WTC11 (cell line): ENCODE measurements around the gene SGCB. TPM values are rescaled to one million over a fixed set of nuclear protein-coding genes. Genes with fewer than 3 reads are reported as not detected.

Source experiments
- ATAC-seq: fragments of 200-7000 bp; cut with Tn5 transposase; 2 replicates; pipeline ENCODE4 v1.10.0; 2021; ENCODE audit warnings: mild to moderate bottlenecking, moderate library complexity
- CTCF ChIA-PET: fragments of 300-600 bp; sonication (Branson Sonifier 250); formaldehyde crosslinking; loops from one replicate; lab custom pipeline; 2021; ENCODE audit warnings: antibody characterized with exemption; lab: Charles Lee
- POLR2A ChIA-PET: fragments of 350-600 bp; sonication (Branson Sonifier 250); formaldehyde crosslinking; loops from one replicate; lab custom pipeline; 2021; ENCODE audit warnings: antibody characterized with exemption; lab: Charles Lee
- DNase-seq: peaks from one replicate; pipeline ENCODE4 v3.0.0; 2021; ENCODE audit warnings: low spot score
- H3K27ac Mint-ChIP-seq: 2 replicates; pipeline ENCODE4 v1.8.0; 2021; ENCODE audit warnings: mixed read lengths
- H3K27me3 Mint-ChIP-seq: 2 replicates; pipeline ENCODE4 v1.8.0; 2021; ENCODE audit warnings: low read depth, mild to moderate bottlenecking, moderate library complexity, mixed read lengths
- H3K36me3 Mint-ChIP-seq: 2 replicates; pipeline ENCODE4 v1.8.0; 2021; ENCODE audit warnings: mixed read lengths
- H3K4me1 Mint-ChIP-seq: 2 replicates; pipeline ENCODE4 v1.8.0; 2022; ENCODE audit warnings: mixed read lengths
- H3K4me3 Mint-ChIP-seq: 2 replicates; pipeline ENCODE4 v1.8.0; 2021; ENCODE audit warnings: mild to moderate bottlenecking, moderate library complexity, mixed read lengths
- H3K9me3 Mint-ChIP-seq: 2 replicates; pipeline ENCODE4 v1.8.0; 2021; ENCODE audit warnings: mixed read lengths
- AFF4 ChIP-seq: sonication (generic); formaldehyde crosslinking; IDR thresholded peaks from 2 replicates; pipeline ENCODE4 v1.8.1; 2023; ENCODE audit warnings: mild to moderate bottlenecking, missing genetic modification reagents, borderline replicate concordance
- ATF2 ChIP-seq: sonication (generic); formaldehyde crosslinking; IDR thresholded peaks from 2 replicates; pipeline ENCODE4 v1.8.1; 2022; ENCODE audit warnings: low read depth, missing genetic modification reagents, borderline replicate concordance
- CREB1 ChIP-seq: sonication (generic); formaldehyde crosslinking; IDR thresholded peaks from 2 replicates; pipeline ENCODE4 v1.8.0; 2023; ENCODE audit warnings: mild to moderate bottlenecking, missing genetic modification reagents
- FOXK1 ChIP-seq: sonication (generic); formaldehyde crosslinking; IDR thresholded peaks from 2 replicates; pipeline ENCODE4 v1.8.0; 2022; ENCODE audit warnings: mild to moderate bottlenecking, moderate library complexity, missing genetic modification reagents
- GRHL2 ChIP-seq: fragments of 250-450 bp; sonication (Bioruptor Pico); IDR thresholded peaks from 2 replicates; pipeline ENCODE4 v1.8.0; 2022; ENCODE audit warnings: mild to moderate bottlenecking, moderate library complexity; ENCODE audit not compliant: insufficient replicate concordance, severe bottlenecking
- KAT7 ChIP-seq: sonication (generic); formaldehyde crosslinking; IDR thresholded peaks from 2 replicates; pipeline ENCODE4 v1.8.1; 2023; ENCODE audit warnings: missing genetic modification reagents, mild to moderate bottlenecking, borderline replicate concordance
- MYBL2 ChIP-seq: sonication (generic); formaldehyde crosslinking; IDR thresholded peaks from 2 replicates; pipeline ENCODE4 v1.8.1; 2023; ENCODE audit warnings: mild to moderate bottlenecking, moderate library complexity, missing genetic modification reagents
- NR1H2 ChIP-seq: sonication (generic); formaldehyde crosslinking; IDR thresholded peaks from 2 replicates; pipeline ENCODE4 v1.9.0; 2021; ENCODE audit warnings: mild to moderate bottlenecking, moderate library complexity, missing genetic modification reagents
- NR2C2 ChIP-seq: sonication (generic); formaldehyde crosslinking; IDR thresholded peaks from 2 replicates; pipeline ENCODE4 v1.8.0; 2022; ENCODE audit warnings: mild to moderate bottlenecking, missing genetic modification reagents
- PREB ChIP-seq: sonication (generic); formaldehyde crosslinking; IDR thresholded peaks from 2 replicates; pipeline ENCODE4 v1.8.1; 2022; ENCODE audit warnings: mild to moderate bottlenecking, missing genetic modification reagents, moderate library complexity, borderline replicate concordance
- RELA ChIP-seq: sonication (generic); formaldehyde crosslinking; IDR thresholded peaks from 2 replicates; pipeline ENCODE4 v1.8.1; 2022; ENCODE audit warnings: missing genetic modification reagents, mild to moderate bottlenecking, borderline replicate concordance
- SP1 ChIP-seq: sonication (generic); formaldehyde crosslinking; conservative IDR thresholded peaks from 2 replicates; pipeline ENCODE4 v1.8.1; 2022; ENCODE audit warnings: missing genetic modification reagents
- ZNF671 ChIP-seq: fragments of 250-450 bp; sonication (Bioruptor Pico); IDR thresholded peaks from 2 replicates; pipeline ENCODE4 v1.8.0; 2021; ENCODE audit warnings: mild to moderate bottlenecking
- total RNA-seq: library from RNA; stranded (reverse); gene quantifications from 3 replicates; pipeline ENCODE4 v1.2.3, GENCODE V29; 2021
- TF ChIP-seq, protein P1 (sequence below): sonication (generic); formaldehyde crosslinking; conservative IDR thresholded peaks from 2 replicates; pipeline ENCODE4 v1.8.1; 2023; ENCODE audit warnings: mild to moderate bottlenecking, low read depth, missing genetic modification reagents, moderate library complexity
- TF ChIP-seq, protein P2 (sequence below): sonication (generic); formaldehyde crosslinking; IDR thresholded peaks from 2 replicates; pipeline ENCODE4 v1.8.1; 2023; ENCODE audit warnings: mild to moderate bottlenecking, missing genetic modification reagents
- TF ChIP-seq, protein P3 (sequence below): sonication (generic); formaldehyde crosslinking; IDR thresholded peaks from 2 replicates; pipeline ENCODE4 v1.8.1; 2023; ENCODE audit warnings: mild to moderate bottlenecking, missing genetic modification reagents
- TF ChIP-seq, protein P4 (sequence below): sonication (generic); formaldehyde crosslinking; IDR thresholded peaks from 2 replicates; pipeline ENCODE4 v1.8.1; 2023; ENCODE audit warnings: mild to moderate bottlenecking, moderate library complexity, missing genetic modification reagents

The SGCB gene
- total RNA-seq, 1 experiment from 2014 or later = 27.6 TPM

DNA sequence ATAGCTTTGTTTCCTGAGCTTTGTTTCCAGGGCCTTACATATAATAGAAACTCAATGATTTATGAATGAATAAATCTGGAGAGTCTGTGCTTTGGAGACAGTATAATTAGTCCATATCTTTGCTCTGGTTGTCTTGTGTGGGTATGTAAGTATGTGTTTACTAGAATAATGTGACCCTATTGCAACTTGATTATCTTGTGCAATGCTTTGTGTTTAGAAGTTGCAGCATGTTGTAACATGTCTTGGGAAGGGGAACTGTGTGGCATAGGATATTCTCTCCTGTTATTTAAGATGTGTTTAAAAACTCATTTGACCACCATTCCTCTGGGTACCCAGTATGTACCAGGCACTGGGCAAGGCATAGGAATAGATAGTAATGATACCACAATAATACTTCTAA is 19.1 kb upstream of the SGCB start:
- no peaks in the 10 kb centered on the region for H3K36me3 Mint-ChIP-seq
- H3K4me1 Mint-ChIP-seq = peaks cover 22% of the 10 kb centered on the region
- DNase-seq (no peak), ATAC-seq (no peak)
- H3K27me3 Mint-ChIP-seq = peaks cover 4% of the 10 kb centered on the region
- POLR2A ChIA-PET = no interaction called here
- H3K27ac Mint-ChIP-seq = no peak overlapping the region
- H3K9me3 Mint-ChIP-seq = no peaks in the 10 kb centered on the region
- TF ChIP-seq NR1H2 (CRISPR knock-in tag) (no peak), ZNF671 (CRISPR knock-in tag) (no peak), FOXK1 (CRISPR knock-in tag) (no peak), SP1 (CRISPR knock-in tag) (no peak), CREB1 (CRISPR knock-in tag) (no peak), PREB (CRISPR knock-in tag) (no peak), NR2C2 (CRISPR knock-in tag) (no peak), GRHL2 (CRISPR knock-in tag) (no peak), KAT7 (CRISPR knock-in tag) (no peak), RELA (CRISPR knock-in tag) (no peak), AFF4 (no peak), MYBL2 (CRISPR knock-in tag) (no peak), ATF2 (CRISPR knock-in tag) (no peak)
- TF ChIP-seq, protein P1, sequence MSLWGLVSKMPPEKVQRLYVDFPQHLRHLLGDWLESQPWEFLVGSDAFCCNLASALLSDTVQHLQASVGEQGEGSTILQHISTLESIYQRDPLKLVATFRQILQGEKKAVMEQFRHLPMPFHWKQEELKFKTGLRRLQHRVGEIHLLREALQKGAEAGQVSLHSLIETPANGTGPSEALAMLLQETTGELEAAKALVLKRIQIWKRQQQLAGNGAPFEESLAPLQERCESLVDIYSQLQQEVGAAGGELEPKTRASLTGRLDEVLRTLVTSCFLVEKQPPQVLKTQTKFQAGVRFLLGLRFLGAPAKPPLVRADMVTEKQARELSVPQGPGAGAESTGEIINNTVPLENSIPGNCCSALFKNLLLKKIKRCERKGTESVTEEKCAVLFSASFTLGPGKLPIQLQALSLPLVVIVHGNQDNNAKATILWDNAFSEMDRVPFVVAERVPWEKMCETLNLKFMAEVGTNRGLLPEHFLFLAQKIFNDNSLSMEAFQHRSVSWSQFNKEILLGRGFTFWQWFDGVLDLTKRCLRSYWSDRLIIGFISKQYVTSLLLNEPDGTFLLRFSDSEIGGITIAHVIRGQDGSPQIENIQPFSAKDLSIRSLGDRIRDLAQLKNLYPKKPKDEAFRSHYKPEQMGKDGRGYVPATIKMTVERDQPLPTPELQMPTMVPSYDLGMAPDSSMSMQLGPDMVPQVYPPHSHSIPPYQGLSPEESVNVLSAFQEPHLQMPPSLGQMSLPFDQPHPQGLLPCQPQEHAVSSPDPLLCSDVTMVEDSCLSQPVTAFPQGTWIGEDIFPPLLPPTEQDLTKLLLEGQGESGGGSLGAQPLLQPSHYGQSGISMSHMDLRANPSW (CRISPR knock-in tag) = no peak
- TF ChIP-seq, protein P2, sequence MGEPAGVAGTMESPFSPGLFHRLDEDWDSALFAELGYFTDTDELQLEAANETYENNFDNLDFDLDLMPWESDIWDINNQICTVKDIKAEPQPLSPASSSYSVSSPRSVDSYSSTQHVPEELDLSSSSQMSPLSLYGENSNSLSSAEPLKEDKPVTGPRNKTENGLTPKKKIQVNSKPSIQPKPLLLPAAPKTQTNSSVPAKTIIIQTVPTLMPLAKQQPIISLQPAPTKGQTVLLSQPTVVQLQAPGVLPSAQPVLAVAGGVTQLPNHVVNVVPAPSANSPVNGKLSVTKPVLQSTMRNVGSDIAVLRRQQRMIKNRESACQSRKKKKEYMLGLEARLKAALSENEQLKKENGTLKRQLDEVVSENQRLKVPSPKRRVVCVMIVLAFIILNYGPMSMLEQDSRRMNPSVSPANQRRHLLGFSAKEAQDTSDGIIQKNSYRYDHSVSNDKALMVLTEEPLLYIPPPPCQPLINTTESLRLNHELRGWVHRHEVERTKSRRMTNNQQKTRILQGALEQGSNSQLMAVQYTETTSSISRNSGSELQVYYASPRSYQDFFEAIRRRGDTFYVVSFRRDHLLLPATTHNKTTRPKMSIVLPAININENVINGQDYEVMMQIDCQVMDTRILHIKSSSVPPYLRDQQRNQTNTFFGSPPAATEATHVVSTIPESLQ = no peak
- TF ChIP-seq, protein P3, sequence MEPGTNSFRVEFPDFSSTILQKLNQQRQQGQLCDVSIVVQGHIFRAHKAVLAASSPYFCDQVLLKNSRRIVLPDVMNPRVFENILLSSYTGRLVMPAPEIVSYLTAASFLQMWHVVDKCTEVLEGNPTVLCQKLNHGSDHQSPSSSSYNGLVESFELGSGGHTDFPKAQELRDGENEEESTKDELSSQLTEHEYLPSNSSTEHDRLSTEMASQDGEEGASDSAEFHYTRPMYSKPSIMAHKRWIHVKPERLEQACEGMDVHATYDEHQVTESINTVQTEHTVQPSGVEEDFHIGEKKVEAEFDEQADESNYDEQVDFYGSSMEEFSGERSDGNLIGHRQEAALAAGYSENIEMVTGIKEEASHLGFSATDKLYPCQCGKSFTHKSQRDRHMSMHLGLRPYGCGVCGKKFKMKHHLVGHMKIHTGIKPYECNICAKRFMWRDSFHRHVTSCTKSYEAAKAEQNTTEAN (CRISPR knock-in tag) = no peak
- TF ChIP-seq, protein P4, sequence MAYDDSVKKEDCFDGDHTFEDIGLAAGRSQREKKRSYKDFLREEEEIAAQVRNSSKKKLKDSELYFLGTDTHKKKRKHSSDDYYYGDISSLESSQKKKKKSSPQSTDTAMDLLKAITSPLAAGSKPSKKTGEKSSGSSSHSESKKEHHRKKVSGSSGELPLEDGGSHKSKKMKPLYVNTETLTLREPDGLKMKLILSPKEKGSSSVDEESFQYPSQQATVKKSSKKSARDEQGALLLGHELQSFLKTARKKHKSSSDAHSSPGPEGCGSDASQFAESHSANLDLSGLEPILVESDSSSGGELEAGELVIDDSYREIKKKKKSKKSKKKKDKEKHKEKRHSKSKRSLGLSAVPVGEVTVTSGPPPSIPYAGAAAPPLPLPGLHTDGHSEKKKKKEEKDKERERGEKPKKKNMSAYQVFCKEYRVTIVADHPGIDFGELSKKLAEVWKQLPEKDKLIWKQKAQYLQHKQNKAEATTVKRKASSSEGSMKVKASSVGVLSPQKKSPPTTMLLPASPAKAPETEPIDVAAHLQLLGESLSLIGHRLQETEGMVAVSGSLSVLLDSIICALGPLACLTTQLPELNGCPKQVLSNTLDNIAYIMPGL (CRISPR knock-in tag) = no peak
- TF ChIP-seq, all 79 proteins: peak for 0
- H3K4me3 Mint-ChIP-seq = no peak overlapping the region
- CTCF ChIA-PET = no interaction called here
